Caco-2 (cell line): ENCODE results near the gene CDH16. TPM values are rescaled to one million over a fixed set of nuclear protein-coding genes. Genes with fewer than 3 reads are reported as not detected.

Experiments
- BruUV-seq: library from RNA; stranded (reverse); fragments of 400-500 nt; replicated peaks from 2 replicates; lab custom pipeline; 2021; lab: Mats Ljungman, UMichigan
- CTCF ChIA-PET: fragments of 300-600 bp; sonication (Branson Sonifier 250); formaldehyde crosslinking; loops from one replicate; lab custom pipeline; 2022; ENCODE audit warnings: antibody characterized with exemption; lab: Charles Lee
- POLR2A ChIA-PET: fragments of 300-600 bp; sonication (Branson Sonifier 250); formaldehyde crosslinking; loops from one replicate; lab custom pipeline; 2022; ENCODE audit warnings: antibody characterized with exemption; lab: Charles Lee
- DNase-seq, 2 experiments: peaks; one replicate each; pipeline versions ENCODE4 v3.0.0 to v3.0.0-alpha.2; 2020 to 2022
- H3K27me3 ChIP-seq: replicated peaks from 2 replicates; pipeline ENCODE4 v1.6.0; 2011; ENCODE audit warnings: low read length; ENCODE audit not compliant: control insufficient read depth, insufficient read depth
- H3K36me3 ChIP-seq: 2 replicates; pipeline ENCODE4 v1.5.1; 2011; ENCODE audit warnings: low read length; ENCODE audit not compliant: control insufficient read depth, insufficient read depth
- H3K4me1 ChIP-seq: fragments of 250-450 bp; sonication (Bioruptor Pico); 2 replicates; pipeline ENCODE4 v1.5.1; 2020; ENCODE audit warnings: mild to moderate bottlenecking
- H3K4me3 ChIP-seq: 2 replicates; pipeline ENCODE4 v1.5.1; 2011; ENCODE audit warnings: low read depth, mild to moderate bottlenecking, control low read depth, low read length
- H3K9me3 ChIP-seq: fragments of 250-450 bp; sonication (Bioruptor Pico); 2 replicates; pipeline ENCODE4 v1.5.1; 2020; ENCODE audit warnings: mild to moderate bottlenecking, moderate library complexity
- H3K27ac Mint-ChIP-seq: one replicate; pipeline ENCODE4 v1.8.0; 2022; ENCODE audit warnings: mixed read lengths; ENCODE audit not compliant: unreplicated experiment
- H3K27me3 Mint-ChIP-seq: one replicate; pipeline ENCODE4 v1.8.0; 2022; ENCODE audit warnings: mixed read lengths; ENCODE audit not compliant: insufficient read depth, unreplicated experiment
- H3K36me3 Mint-ChIP-seq: one replicate; pipeline ENCODE4 v1.8.0; 2022; ENCODE audit warnings: mild to moderate bottlenecking, mixed read lengths; ENCODE audit not compliant: insufficient read depth, unreplicated experiment
- H3K4me1 Mint-ChIP-seq: one replicate; pipeline ENCODE4 v1.8.0; 2022; ENCODE audit warnings: low read depth, mixed read lengths; ENCODE audit not compliant: unreplicated experiment
- H3K4me3 Mint-ChIP-seq: one replicate; pipeline ENCODE4 v1.8.0; 2022; ENCODE audit warnings: mild to moderate bottlenecking, moderate library complexity, mixed read lengths; ENCODE audit not compliant: unreplicated experiment
- H3K9me3 Mint-ChIP-seq: one replicate; pipeline ENCODE4 v1.8.0; 2022; ENCODE audit warnings: mixed read lengths; ENCODE audit not compliant: unreplicated experiment
- CTCF ChIP-seq, 2 experiments: fragments of 200-600 bp in 1 of 2; IDR thresholded peaks; 1 replicate in 1 of 2; 2 replicates in 1 of 2; pipeline versions ENCODE4 v1.5.1 to v1.8.0; 2011 to 2022; ENCODE audit warnings: antibody characterized with exemption in 1 of 2, control low read depth in 1 of 2, inconsistent platforms in 1 of 2, low read depth in 1 of 2, low read length in 1 of 2, mild to moderate bottlenecking in 1 of 2, moderate library complexity in 1 of 2; ENCODE audit not compliant: insufficient read depth in 1 of 2, severe bottlenecking in 1 of 2, unreplicated experiment in 1 of 2
- intact Hi-C: fragments of 100-400 bp; cut with micrococcal nuclease; formaldehyde crosslinking; loops from one replicate; pipeline ENCODE4 v1.10.0; 2022; ENCODE audit not compliant: unreplicated experiment
- total RNA-seq: library from RNA; stranded (reverse); gene quantifications from 2 replicates; pipeline ENCODE4 v1.2.3, GENCODE V29; 2022

CDH16 gene
- total RNA-seq, 1 experiment from 2014 or later: 0.48 TPM

- DNase-seq: no peak
- intact Hi-C loops: loop anchor here (10.0 kb wide), 1 partner anchor 105 kb away; the partner anchor contains the start of gene DYNC1LI2
- Histone ChIP-seq H3K4me1 (peaks cover 30% of the 10 kb centered on the region), H3K4me3 (no peak overlapping the region), H3K27me3 (no peaks in the 10 kb centered on the region), H3K9me3 (no peaks in the 10 kb centered on the region), H3K36me3 (no peaks in the 10 kb centered on the region)
- BruUV-seq: no TSS peak
- Mint-ChIP-seq H3K36me3 (peaks cover 3% of the 10 kb centered on the region), H3K9me3 (no peaks in the 10 kb centered on the region), H3K4me3 (no peak overlapping the region), H3K4me1 (peaks cover 12% of the 10 kb centered on the region), H3K27ac (no peak overlapping the region), H3K27me3 (no peaks in the 10 kb centered on the region)
- CTCF ChIA-PET: interaction anchor here (2.0 to 2.3 kb wide), 2 partner anchors 13 to 29 kb away, joined by 7 to 15 read pairs; partner anchors contain the start of gene NAE1
- no peak for TF ChIP-seq CTCF (IDR thresholded peaks at IDR 0.05; ENCODE audit: insufficient read depth in 1 of 2, low read depth in 1 of 2, low read length in 1 of 2, severe bottlenecking in 1 of 2, unreplicated experiment in 1 of 2)
- POLR2A ChIA-PET: no interaction called here
These were observed 59.2 kb downstream of the CDH16 start for GRCh38 chr16:66859397-66860068.

GRCh38 chr16:66858740-66859396 is 59.8 kb downstream of the CDH16 start:
- Mint-ChIP-seq H3K4me3 (no peak overlapping the region), H3K27ac (no peak overlapping the region), H3K36me3 (peaks cover 4% of the 10 kb centered on the region), H3K4me1 (peaks cover 12% of the 10 kb centered on the region), H3K9me3 (no peaks in the 10 kb centered on the region), H3K27me3 (no peaks in the 10 kb centered on the region)
- no peak for DNase-seq
- intact Hi-C loops: no loop called here
- CTCF ChIA-PET: interaction anchor here (2.3 kb wide), 1 partner anchor 28 kb away, joined by 15 read pairs; the partner anchor contains the start of gene NAE1
- peaks cover 30% of the 10 kb centered on the region for H3K4me1 ChIP-seq
- no peak for TF ChIP-seq CTCF (IDR thresholded peaks at IDR 0.05; ENCODE audit: insufficient read depth in 1 of 2, low read depth in 1 of 2, low read length in 1 of 2, severe bottlenecking in 1 of 2, unreplicated experiment in 1 of 2)
- H3K9me3 ChIP-seq: no peaks in the 10 kb centered on the region
- no peak overlapping the region for H3K4me3 ChIP-seq
- no TSS peak for BruUV-seq
- POLR2A ChIA-PET: no interaction called here
- no peaks in the 10 kb centered on the region for H3K27me3 ChIP-seq
- H3K36me3 ChIP-seq: no peaks in the 10 kb centered on the region

Other genes with a start within 250 kb of the CDH16 start
- 106 and 108 TPM in 2 replicates for gene CMTM4, start 222.1 kb downstream of the CDH16 start, total RNA-seq
- gene DYNC1LI2, start 167.3 kb downstream of the CDH16 start, total RNA-seq: 180 and 182 TPM in 2 replicates
- not detected in 2 replicates for gene TERB1, start 117.3 kb downstream of the CDH16 start, total RNA-seq
- gene NAE1, start 87.9 kb downstream of the CDH16 start, total RNA-seq: 141 and 146 TPM in 2 replicates
- gene CA7, start 74.5 kb downstream of the CDH16 start, total RNA-seq: 0.35 and 0.68 TPM in 2 replicates
- gene PDP2, start 38.4 kb downstream of the CDH16 start, total RNA-seq: 37.7 and 44.4 TPM in 2 replicates
- gene RRAD, start 6.7 kb upstream of the CDH16 start, total RNA-seq: 0.53 and 1.1 TPM in 2 replicates
- gene CIAO2B, start 15.5 kb upstream of the CDH16 start, total RNA-seq: 117 and 119 TPM in 2 replicates
- 45.5 and 48.4 TPM in 2 replicates for gene CES2, start 16.6 kb upstream of the CDH16 start, total RNA-seq
- 0.79 and 0.95 TPM in 2 replicates for gene CES3, start 42.4 kb upstream of the CDH16 start, total RNA-seq
- not detected in 2 replicates for gene CES4A, start 69.7 kb upstream of the CDH16 start, total RNA-seq
- 102 and 108 TPM in 2 replicates for gene CBFB, start 110.3 kb upstream of the CDH16 start, total RNA-seq
- 34.4 and 38.5 TPM in 2 replicates for gene PHAF1, start 191.1 kb upstream of the CDH16 start, total RNA-seq
- gene B3GNT9, start 232.1 kb upstream of the CDH16 start, total RNA-seq: 11.6 and 11.7 TPM in 2 replicates
- 16.8 and 18.3 TPM in 2 replicates for gene TRADD, start 241.0 kb upstream of the CDH16 start, total RNA-seq
- 27.6 and 31.5 TPM in 2 replicates for gene FBXL8, start 241.1 kb upstream of the CDH16 start, total RNA-seq
- 39.4 and 52.0 TPM in 2 replicates for gene HSF4, start 245.9 kb upstream of the CDH16 start, total RNA-seq